ENCODE measurements around the gene KIF18B.
"Not testable (repeated sequence)": the region's sequence is repeated elsewhere in the genome, so short reads cannot be mapped to it uniquely, and the experiment has no call there.

KIF18B gene

DNA sequence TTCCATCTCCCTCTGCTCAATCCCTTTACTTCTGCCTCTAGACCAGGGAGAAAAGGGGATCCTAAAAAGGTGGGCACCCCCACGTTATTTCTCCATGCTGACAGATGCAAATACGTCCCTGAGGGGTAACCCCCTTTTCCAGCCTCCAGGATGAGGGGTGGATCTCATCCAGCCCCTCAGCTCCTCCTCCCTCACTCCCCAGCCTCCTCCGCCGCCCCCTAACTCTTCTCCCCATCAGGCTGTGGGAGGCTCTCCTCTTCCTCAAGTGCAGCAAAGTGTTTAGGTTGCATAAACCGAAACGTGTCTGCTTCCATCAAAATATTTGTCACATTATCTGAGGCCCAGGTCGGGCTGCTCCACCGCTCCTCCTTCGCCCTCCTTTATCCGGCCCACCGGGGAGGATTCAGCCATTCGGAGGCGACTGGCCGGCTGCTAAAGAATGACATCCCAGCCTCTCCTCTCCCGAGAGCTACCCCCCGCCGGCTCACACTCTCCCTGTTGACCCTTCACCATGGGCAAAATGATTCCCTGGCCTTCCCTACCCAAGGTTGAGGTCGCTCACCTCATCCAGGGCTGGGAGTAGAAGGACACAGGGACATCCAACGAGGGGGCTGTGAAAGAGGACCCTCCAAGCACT lies 21.7 kb upstream of the KIF18B start:
- DNase-seq (ENCODE audit: low read depth): no peak

GRCh38 chr17:44968225-44969143 lies 20.9 kb upstream of the KIF18B start, which contains the start of gene C1QL1:
TSS of gene C1QL1 (minus strand) at chr17:44968303. CDS start at chr17:44968048, 255 bp downstream.
- DNase-seq (ENCODE audit: low read depth): peak; percentile 76

DNA sequence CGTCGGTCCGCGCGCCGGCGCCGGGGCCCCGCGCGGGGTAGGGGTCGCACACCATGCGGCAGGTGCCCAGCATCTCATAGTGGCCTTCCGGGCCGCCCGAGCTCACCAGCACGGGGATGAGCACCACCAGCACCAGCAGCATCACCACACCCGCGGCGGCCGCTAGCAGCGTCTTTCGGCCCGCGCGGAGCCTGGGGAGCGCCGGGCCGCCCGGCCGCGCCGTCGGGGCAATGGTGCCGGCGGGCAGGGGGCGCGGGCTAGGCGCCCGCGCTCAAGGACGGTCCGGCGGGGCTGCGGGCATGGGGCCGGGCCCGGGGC lies 20.3 kb upstream of the KIF18B start:
- DNase-seq (ENCODE audit: low read depth): no peak

DNA sequence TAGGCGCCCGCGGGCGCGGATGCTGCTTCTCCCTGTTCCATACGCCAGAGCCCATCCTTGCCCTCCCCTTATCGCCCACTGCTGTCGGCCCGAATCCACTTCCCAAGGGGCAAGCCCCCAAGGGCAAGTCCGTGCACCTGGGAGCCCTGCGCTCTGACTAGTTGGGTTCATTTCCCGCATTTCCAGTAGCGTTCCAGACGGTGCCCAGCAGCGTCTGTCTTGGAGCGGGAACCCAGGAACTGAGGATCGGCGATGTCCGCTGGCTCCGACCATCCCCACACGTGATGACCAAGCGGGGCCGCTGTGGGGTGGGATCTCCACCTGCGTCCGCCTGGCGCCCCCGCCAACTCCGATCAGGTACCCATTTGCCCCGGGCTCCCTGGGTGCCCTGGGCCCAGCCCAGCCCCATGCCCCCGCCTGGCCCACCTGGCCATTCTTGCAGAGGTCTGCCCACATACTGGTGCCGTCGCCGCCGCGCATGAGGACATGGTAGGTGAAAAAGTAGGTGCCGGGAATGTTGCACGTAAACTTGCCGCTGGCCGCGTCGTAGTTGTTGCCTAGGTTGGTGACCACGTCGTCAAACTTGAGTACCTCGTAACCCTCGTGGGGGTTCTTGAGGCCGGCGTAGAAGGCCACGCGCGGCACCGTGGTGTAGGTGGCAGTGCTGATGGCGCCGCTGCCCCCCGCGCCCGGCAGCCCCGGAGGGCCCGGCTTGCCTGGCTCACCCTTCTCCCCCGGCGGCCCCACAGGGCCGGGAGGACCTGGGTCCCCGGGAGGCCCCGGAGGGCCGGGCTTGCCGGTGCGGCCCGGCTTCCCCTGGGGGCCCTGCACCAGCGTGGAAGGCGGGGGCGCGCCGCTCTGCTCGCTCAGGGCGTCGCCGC lies 19.7 kb upstream of the KIF18B start:
- no peak for DNase-seq (ENCODE audit: low read depth)

GRCh38 chr17:44966348-44967025 lies 18.9 kb upstream of the KIF18B start:
- DNase-seq (ENCODE audit: low read depth): no peak

DNA sequence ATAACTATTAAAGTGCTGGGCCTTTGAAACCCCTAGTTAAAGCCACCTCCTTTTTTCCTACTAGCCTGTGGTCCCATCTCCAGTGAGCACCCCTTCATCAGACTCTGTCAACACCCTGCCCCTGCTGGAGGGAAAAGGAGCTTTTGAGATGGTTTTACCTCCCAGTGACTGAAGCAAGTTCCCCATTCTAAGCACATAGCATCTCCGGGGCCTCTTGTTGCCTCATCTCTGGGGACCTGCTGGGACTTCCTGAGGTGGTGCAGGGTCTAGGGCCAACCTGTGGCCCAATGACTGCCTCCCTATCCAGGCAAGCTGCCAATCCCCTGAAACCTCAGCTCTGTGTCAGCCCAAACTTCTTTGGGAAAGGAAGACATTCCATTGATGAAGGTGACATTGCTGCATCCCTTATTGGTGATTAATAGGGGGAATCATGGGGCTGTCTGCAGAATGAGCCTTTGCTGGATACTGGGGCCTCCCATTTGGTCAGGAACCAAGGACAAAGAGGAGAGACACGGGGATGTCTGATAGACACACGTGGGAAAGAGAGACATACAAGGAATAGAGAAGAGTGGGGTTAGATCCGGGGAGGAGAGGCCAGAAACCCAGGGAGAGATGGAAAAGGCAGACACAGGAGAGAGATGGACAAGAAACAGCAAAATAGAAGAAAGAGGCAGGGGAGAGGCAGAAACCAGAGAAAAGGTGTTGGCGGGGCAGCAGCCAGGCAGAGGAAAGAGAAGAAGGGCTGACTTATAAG lies 18.1 kb upstream of the KIF18B start:
- DNase-seq (ENCODE audit: low read depth): no peak

DNA sequence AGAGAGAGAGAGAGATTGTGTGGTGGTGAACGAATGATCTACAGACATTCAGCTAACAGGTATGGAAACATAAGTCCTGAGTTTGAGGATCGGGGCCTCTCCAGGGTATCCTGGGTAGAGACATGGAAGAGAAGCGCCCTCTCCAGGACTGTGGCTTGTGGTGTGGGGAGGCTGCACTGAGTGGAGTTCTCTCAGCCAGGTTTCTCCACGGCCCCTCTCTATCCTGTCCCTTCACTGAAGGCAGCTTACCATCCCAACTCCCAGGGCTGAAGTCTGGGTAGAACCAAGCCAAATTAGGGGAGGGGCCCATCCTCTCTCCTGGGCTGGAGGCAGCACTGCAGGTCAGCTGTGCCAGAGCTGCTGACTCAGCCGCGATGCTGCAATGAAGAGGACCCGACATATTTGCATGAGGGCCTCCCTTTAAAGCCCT lies 14.4 kb upstream of the KIF18B start:
- no peak for DNase-seq (ENCODE audit: low read depth)

GRCh38 chr17:44960691-44961090 lies 13.1 kb upstream of the KIF18B start:
- DNase-seq (ENCODE audit: low read depth): no peak

DNA sequence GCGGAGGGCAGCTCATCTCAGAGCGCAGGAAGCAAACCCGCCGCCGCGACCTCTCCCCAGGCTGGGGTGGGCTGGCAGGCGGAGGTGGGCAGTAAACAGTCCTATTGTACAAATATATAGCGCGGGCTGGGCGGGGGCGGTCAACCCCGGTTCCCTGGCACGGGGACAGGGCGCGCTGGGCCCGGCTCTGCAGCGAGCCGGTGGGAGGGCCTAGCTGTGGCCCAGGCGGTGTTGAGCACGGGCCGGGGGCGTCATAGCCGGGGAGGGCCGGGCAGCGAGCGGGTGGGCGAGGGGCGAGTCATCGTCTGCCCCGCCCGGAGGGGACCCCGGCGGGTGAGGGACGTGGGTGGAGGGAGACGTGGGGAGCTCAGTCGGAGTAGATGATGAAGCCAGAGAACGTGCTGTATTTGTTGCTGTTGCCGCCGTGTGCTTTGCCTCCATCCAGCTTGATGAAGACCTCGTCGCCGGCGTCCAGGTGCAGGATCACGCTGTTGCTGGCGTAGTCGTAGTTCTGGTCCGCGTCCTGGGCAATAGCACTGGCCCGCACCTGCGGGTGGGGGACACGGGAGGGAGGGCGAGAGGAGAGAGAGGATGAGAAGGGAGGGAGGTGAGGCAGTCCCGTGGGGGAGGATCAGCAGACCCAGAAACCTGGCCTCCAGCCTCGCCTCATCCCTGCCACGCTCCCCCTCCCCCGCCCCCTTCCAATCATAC lies 12.4 kb upstream of the KIF18B start:
- DNase-seq (ENCODE audit: low read depth): peak; percentile 43

DNA sequence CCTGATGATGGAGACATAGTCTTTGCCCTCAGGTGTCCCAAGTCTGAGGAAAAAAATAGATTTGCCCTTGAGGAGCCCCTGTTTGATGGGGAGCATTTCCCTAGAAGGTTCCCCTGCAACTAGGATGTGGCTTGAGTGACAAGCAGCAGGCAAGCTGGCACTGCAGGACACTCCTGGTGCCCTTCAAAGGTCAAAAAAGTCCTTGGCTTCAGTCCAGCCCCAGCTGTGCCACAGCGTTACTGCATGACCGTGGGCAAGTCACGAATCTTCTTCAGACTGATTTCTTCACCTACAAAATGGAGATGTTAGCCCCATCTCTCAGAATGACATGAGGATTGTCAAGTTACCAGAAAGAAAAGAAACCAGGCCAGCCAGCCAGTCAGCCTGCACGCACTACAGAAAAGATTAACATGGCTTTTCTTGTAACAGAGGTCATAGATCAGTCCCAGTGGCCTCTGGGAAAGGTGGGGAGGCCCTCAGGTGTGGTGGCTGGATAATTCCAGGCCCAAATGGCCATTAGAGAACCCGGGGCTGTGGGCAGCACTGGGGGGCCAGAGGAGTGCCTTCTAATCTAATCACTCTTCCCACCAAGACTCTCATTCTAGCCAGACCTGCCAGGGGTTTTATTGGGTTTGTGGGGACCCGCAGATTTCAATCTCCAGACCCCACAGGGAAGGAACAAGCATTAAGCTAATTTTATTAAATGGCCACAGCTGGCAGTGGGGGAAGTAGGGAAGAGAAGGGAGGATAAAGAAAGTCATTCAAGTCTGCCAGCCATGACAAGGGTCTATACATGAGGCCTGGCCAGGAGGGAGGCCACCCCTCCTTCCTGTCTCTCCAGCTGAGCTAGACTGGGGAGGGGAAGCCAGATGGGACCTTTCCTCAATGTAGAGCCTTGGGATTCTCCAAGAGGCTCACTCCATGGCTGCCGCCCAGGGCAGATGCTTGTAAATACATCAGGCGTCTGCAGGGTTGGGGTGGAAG lies 9.7 kb upstream of the KIF18B start:
- DNase-seq (ENCODE audit: low read depth): no peak

- no peak for DNase-seq (ENCODE audit: low read depth)
These were observed 8.3 kb upstream of the KIF18B start for GRCh38 chr17:44955674-44956425.

GRCh38 chr17:44952946-44953475 lies 5.4 kb upstream of the KIF18B start:
- DNase-seq (ENCODE audit: low read depth): no peak

GRCh38 chr17:44948315-44948795 lies 782 bp upstream of the KIF18B start:
- DNase-seq (ENCODE audit: low read depth): no peak

DNA sequence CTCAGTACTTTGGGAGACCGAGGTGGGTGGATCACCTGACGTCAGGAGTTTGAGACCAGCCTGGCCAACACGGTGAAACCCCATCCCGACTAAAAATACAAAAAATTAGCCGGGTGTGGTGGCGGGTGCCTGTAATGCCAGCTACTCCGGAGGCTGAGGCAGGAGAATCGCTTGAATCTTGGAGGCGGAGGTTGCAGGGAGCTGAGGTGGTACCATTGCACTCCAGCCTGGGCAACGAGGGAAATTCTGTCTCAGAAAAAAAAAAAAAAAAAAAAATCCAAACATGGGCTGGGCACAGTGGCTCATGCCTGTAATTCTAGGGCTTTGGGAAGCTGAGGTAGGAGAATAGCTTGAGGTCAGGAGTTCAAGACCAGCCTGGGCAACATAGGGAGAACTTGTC lies 1.9 kb downstream of the KIF18B start:
- not testable (repeated sequence) for DNase-seq (ENCODE audit: low read depth)

DNA sequence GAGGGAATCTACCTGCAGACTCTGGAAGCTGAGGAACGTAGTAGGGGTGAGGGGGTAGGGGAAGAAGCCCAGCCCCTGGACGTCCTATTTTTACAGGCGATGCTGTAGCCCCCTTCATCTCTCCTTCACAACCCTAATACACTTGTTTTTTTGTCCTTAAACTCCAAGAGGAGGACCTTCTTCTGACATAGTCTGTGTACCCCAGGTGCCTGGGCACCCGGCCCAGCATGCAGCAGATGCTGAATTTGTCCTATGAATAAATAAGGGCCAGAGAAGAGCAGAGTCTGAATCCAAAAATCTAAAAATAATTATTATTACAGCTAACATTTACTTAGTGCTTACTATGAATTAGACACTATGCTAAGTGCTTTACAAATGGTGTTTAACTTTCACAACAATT lies 5.1 kb downstream of the KIF18B start:
- no peak for DNase-seq (ENCODE audit: low read depth)

GRCh38 chr17:44941712-44942331 lies 5.8 kb downstream of the KIF18B start:
- no peak for DNase-seq (ENCODE audit: low read depth)

DNA sequence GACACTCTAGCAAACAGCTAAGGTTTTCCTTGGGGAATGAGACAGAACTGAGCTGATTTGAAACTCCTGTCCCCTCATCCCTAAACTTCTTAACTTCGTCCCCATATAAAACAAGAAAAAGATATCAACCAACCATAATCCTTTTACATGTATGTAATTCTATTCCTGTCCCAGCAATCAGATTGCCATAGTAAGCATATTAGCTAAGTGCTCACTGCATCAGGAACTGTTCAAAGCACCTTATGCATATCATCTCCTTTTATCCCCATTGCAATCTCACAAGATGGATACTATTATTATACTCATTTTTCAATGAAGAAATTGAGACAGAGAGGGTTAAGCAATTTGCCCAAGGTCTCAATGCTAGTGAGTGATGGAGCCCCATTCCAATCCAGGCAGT lies 6.8 kb downstream of the KIF18B start:
- DNase-seq (ENCODE audit: low read depth): no peak

- DNase-seq (ENCODE audit: low read depth): no peak
These were observed 7.3 kb downstream of the KIF18B start for GRCh38 chr17:44940317-44940716.

Measured in stimulated activated CD8-positive, alpha-beta memory T cell treated with anti-CD3 and anti-CD28 coated beads, Interleukin-12 subunit alpha, Interleukin-12 subunit beta, amount 100 ng/mL, for 4 hours (primary cell).